B cell (primary cell): ENCODE results near the gene FAF1.

Source experiments
- CTCF ChIP-seq: fragments of 200-600 bp; IDR thresholded peaks from one replicate; pipeline ENCODE4 v1.8.0; 2022; ENCODE audit warnings: antibody characterized with exemption, mild to moderate bottlenecking
- EZH2 ChIP-seq: IDR thresholded peaks from 2 replicates; pipeline ENCODE4 v1.6.1; 2012; ENCODE audit warnings: borderline replicate concordance, low read depth, mild to moderate bottlenecking, moderate library complexity, low read length; ENCODE audit not compliant: insufficient read depth, poor library complexity, severe bottlenecking

- no peak for TF ChIP-seq CTCF
- TF ChIP-seq EZH2, result no peak
These were observed 128.6 kb downstream of the FAF1 start for GRCh38 chr1:50831300-50832061.
